Stimulated activated naive B cell treated with anti-CD40 and anti-IgM and Interleukin-4, amounts not matched to agents 10 μg/mL and 1 μg/mL and 100 μg/mL, for 72 hours (primary cell): Measurements from ENCODE around the gene ANXA8L1.
"Not testable (repeated sequence)": the region's sequence is repeated elsewhere in the genome, so short reads cannot be mapped to it uniquely, and the experiment has no call there.

Source experiments
- ATAC-seq, 2 donors: fragments of 150-1000 bp; cut with Tn5 transposase; replicated peaks; 2 replicates each; pipeline ENCODE4 v1.10.0; 2021; ENCODE audit warnings: moderate library complexity in 1 of 2
- DNase-seq: peaks from one replicate; pipeline ENCODE4 v3.0.0; 2021
- H3K27ac Mint-ChIP-seq: one replicate; pipeline ENCODE4 v1.8.0; 2022; ENCODE audit warnings: mild to moderate bottlenecking, mixed read lengths
- H3K27me3 Mint-ChIP-seq, 2 donors: one replicate each; pipeline ENCODE4 v1.8.0; 2022; ENCODE audit warnings: mixed read lengths in 2 of 2
- H3K36me3 Mint-ChIP-seq, 2 donors: one replicate each; pipeline ENCODE4 v1.8.0; 2022; ENCODE audit warnings: mixed read lengths in 2 of 2, mild to moderate bottlenecking in 1 of 2
- H3K4me1 Mint-ChIP-seq, 2 donors: one replicate each; pipeline ENCODE4 v1.8.0; 2022; ENCODE audit warnings: mixed read lengths in 2 of 2, mild to moderate bottlenecking in 1 of 2
- H3K4me3 Mint-ChIP-seq, 2 donors: one replicate each; pipeline ENCODE4 v1.8.0; 2022; ENCODE audit warnings: mild to moderate bottlenecking in 2 of 2, mixed read lengths in 2 of 2, moderate library complexity in 1 of 2
- H3K9me3 Mint-ChIP-seq, 2 donors: one replicate each; pipeline ENCODE4 v1.8.0; 2022; ENCODE audit warnings: mixed read lengths in 2 of 2, mild to moderate bottlenecking in 1 of 2

Gene ANXA8L1

GRCh38 chr10:46375406-46375805 lies at the start of gene ANXA8L1:
ANXA8L1 (plus strand) TSS chr10:46375776; CDS start chr10:46375852, 76 bp downstream.
- H3K27ac Mint-ChIP-seq, H3K9me3 Mint-ChIP-seq, ATAC-seq, H3K27me3 Mint-ChIP-seq, H3K4me3 Mint-ChIP-seq, H3K4me1 Mint-ChIP-seq, H3K36me3 Mint-ChIP-seq, DNase-seq: not testable (repeated sequence)

GRCh38 chr10:46326066-46326465 lies 49.5 kb upstream of the ANXA8L1 start:
- Mint-ChIP-seq H3K27me3 (peaks cover 6 to 10% of the 10 kb centered on the region in 2 donors), H3K27ac (no peak overlapping the region), H3K9me3 (no peaks in the 10 kb centered on the region), H3K36me3 (no peaks in the 10 kb centered on the region), H3K4me1 (peaks cover 0 to 3% of the 10 kb centered on the region in 2 donors), H3K4me3 (no peak overlapping the region)
- DNase-seq, result no peak
- no peak for ATAC-seq

- DNase-seq (no peak), ATAC-seq (no peak)
- no peak overlapping the region for H3K27ac Mint-ChIP-seq
- H3K4me1 Mint-ChIP-seq, result peaks cover 0 to 3% of the 10 kb centered on the region in 2 donors
- no peaks in the 10 kb centered on the region for H3K36me3 Mint-ChIP-seq
- H3K9me3 Mint-ChIP-seq, result no peaks in the 10 kb centered on the region
- peaks cover 10% of the 10 kb centered on the region in 2 donors for H3K27me3 Mint-ChIP-seq
- H3K4me3 Mint-ChIP-seq, result no peak overlapping the region
Observed at GRCh38 chr10:46326971-46327370, 48.6 kb upstream of the ANXA8L1 start.

GRCh38 chr10:46327685-46328084 lies 47.9 kb upstream of the ANXA8L1 start:
- Mint-ChIP-seq H3K27me3 (peaks cover 10% of the 10 kb centered on the region in 2 donors), H3K27ac (no peak overlapping the region), H3K9me3 (no peaks in the 10 kb centered on the region), H3K4me3 (no peak overlapping the region), H3K36me3 (no peaks in the 10 kb centered on the region), H3K4me1 (peaks cover 0 to 3% of the 10 kb centered on the region in 2 donors)
- ATAC-seq (no peak), DNase-seq (no peak)

GRCh38 chr10:46328853-46329689 lies 46.5 kb upstream of the ANXA8L1 start:
- H3K4me1 Mint-ChIP-seq, result peaks cover 0 to 3% of the 10 kb centered on the region in 2 donors
- ATAC-seq (no peak), DNase-seq (no peak)
- H3K4me3 Mint-ChIP-seq, result no peak overlapping the region
- no peaks in the 10 kb centered on the region for H3K9me3 Mint-ChIP-seq
- no peaks in the 10 kb centered on the region for H3K36me3 Mint-ChIP-seq
- peaks cover 10% of the 10 kb centered on the region in 2 donors for H3K27me3 Mint-ChIP-seq
- no peak overlapping the region for H3K27ac Mint-ChIP-seq

GRCh38 chr10:46329690-46330016 lies 45.9 kb upstream of the ANXA8L1 start:
- Mint-ChIP-seq H3K27me3 (peaks cover 10% of the 10 kb centered on the region in 2 donors), H3K4me1 (peaks cover 0 to 3% of the 10 kb centered on the region in 2 donors), H3K36me3 (no peaks in the 10 kb centered on the region), H3K27ac (no peak overlapping the region), H3K9me3 (no peaks in the 10 kb centered on the region), H3K4me3 (no peak overlapping the region)
- ATAC-seq, result no peak
- no peak for DNase-seq

- Mint-ChIP-seq H3K4me1 (peaks cover 0 to 3% of the 10 kb centered on the region in 2 donors), H3K4me3 (no peak overlapping the region), H3K27ac (no peak overlapping the region), H3K36me3 (no peaks in the 10 kb centered on the region), H3K9me3 (no peaks in the 10 kb centered on the region), H3K27me3 (peaks cover 10% of the 10 kb centered on the region in 2 donors)
- ATAC-seq, result peak; percentile 53 to 61
- no peak for DNase-seq
Observed at GRCh38 chr10:46330894-46331293, 44.7 kb upstream of the ANXA8L1 start.

GRCh38 chr10:46365484-46365883 lies 10.1 kb upstream of the ANXA8L1 start:
- H3K27me3 Mint-ChIP-seq, H3K9me3 Mint-ChIP-seq, H3K4me1 Mint-ChIP-seq, DNase-seq, H3K27ac Mint-ChIP-seq, H3K4me3 Mint-ChIP-seq, ATAC-seq, H3K36me3 Mint-ChIP-seq: not testable (repeated sequence)

GRCh38 chr10:46367209-46367608 lies 8.4 kb upstream of the ANXA8L1 start:
- H3K36me3 Mint-ChIP-seq, H3K4me3 Mint-ChIP-seq, H3K27ac Mint-ChIP-seq, H3K27me3 Mint-ChIP-seq, H3K9me3 Mint-ChIP-seq, DNase-seq, H3K4me1 Mint-ChIP-seq, ATAC-seq: not testable (repeated sequence)

- not testable (repeated sequence) for H3K4me3 Mint-ChIP-seq, H3K4me1 Mint-ChIP-seq, H3K27ac Mint-ChIP-seq, DNase-seq, H3K9me3 Mint-ChIP-seq, H3K36me3 Mint-ChIP-seq, ATAC-seq, H3K27me3 Mint-ChIP-seq
Observed at GRCh38 chr10:46367666-46368240, 7.8 kb upstream of the ANXA8L1 start.

- H3K9me3 Mint-ChIP-seq, H3K27ac Mint-ChIP-seq, H3K4me1 Mint-ChIP-seq, H3K27me3 Mint-ChIP-seq, H3K4me3 Mint-ChIP-seq, H3K36me3 Mint-ChIP-seq, ATAC-seq, DNase-seq: not testable (repeated sequence)
Observed at GRCh38 chr10:46368956-46369355, 6.6 kb upstream of the ANXA8L1 start.

GRCh38 chr10:46374410-46374809 lies 1.2 kb upstream of the ANXA8L1 start:
- H3K9me3 Mint-ChIP-seq, H3K36me3 Mint-ChIP-seq, ATAC-seq, H3K4me3 Mint-ChIP-seq, DNase-seq, H3K27me3 Mint-ChIP-seq, H3K4me1 Mint-ChIP-seq, H3K27ac Mint-ChIP-seq: not testable (repeated sequence)

GRCh38 chr10:46377022-46377421 lies 1.4 kb downstream of the ANXA8L1 start:
- H3K36me3 Mint-ChIP-seq, H3K4me3 Mint-ChIP-seq, H3K27ac Mint-ChIP-seq, H3K4me1 Mint-ChIP-seq, ATAC-seq, H3K9me3 Mint-ChIP-seq, H3K27me3 Mint-ChIP-seq, DNase-seq: not testable (repeated sequence)

- not testable (repeated sequence) for ATAC-seq, DNase-seq, H3K27me3 Mint-ChIP-seq, H3K4me3 Mint-ChIP-seq, H3K36me3 Mint-ChIP-seq, H3K4me1 Mint-ChIP-seq, H3K9me3 Mint-ChIP-seq, H3K27ac Mint-ChIP-seq
Observed at GRCh38 chr10:46377651-46378050, 2.1 kb downstream of the ANXA8L1 start.

GRCh38 chr10:46378108-46378507 lies 2.5 kb downstream of the ANXA8L1 start:
- peak in 1 of 2 donors; percentile 26 for ATAC-seq
- H3K4me1 Mint-ChIP-seq, H3K27ac Mint-ChIP-seq, H3K36me3 Mint-ChIP-seq, H3K9me3 Mint-ChIP-seq, H3K27me3 Mint-ChIP-seq, DNase-seq, H3K4me3 Mint-ChIP-seq: not testable (repeated sequence)
